ENCODE results near the gene RAB26.

DNA sequence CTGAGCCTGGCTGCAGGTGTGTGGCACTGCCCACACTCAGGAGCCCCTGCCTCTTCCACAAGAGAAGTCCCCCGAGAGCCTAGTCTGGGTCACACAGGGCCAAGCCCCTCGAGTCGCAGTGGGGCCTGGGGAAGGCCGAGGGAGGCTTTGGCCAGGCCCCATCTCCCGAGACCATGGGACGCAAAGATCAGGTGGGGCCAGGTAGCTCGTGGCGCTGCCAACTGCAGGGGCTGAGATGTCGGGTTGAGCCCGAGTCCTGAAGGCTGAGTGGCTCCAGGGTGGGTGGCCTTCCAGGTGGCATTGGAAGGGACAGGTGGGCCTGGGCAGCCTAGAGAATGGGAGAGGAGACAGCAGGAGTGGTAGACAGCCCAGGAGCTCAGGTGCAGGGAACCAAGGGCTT is 13.5 kb downstream of the RAB26 start:
- TF ChIP-seq, protein P1, sequence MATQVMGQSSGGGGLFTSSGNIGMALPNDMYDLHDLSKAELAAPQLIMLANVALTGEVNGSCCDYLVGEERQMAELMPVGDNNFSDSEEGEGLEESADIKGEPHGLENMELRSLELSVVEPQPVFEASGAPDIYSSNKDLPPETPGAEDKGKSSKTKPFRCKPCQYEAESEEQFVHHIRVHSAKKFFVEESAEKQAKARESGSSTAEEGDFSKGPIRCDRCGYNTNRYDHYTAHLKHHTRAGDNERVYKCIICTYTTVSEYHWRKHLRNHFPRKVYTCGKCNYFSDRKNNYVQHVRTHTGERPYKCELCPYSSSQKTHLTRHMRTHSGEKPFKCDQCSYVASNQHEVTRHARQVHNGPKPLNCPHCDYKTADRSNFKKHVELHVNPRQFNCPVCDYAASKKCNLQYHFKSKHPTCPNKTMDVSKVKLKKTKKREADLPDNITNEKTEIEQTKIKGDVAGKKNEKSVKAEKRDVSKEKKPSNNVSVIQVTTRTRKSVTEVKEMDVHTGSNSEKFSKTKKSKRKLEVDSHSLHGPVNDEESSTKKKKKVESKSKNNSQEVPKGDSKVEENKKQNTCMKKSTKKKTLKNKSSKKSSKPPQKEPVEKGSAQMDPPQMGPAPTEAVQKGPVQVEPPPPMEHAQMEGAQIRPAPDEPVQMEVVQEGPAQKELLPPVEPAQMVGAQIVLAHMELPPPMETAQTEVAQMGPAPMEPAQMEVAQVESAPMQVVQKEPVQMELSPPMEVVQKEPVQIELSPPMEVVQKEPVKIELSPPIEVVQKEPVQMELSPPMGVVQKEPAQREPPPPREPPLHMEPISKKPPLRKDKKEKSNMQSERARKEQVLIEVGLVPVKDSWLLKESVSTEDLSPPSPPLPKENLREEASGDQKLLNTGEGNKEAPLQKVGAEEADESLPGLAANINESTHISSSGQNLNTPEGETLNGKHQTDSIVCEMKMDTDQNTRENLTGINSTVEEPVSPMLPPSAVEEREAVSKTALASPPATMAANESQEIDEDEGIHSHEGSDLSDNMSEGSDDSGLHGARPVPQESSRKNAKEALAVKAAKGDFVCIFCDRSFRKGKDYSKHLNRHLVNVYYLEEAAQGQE (IDR thresholded peaks at IDR 0.05), result no peak
- TF ChIP-seq, protein P2, sequence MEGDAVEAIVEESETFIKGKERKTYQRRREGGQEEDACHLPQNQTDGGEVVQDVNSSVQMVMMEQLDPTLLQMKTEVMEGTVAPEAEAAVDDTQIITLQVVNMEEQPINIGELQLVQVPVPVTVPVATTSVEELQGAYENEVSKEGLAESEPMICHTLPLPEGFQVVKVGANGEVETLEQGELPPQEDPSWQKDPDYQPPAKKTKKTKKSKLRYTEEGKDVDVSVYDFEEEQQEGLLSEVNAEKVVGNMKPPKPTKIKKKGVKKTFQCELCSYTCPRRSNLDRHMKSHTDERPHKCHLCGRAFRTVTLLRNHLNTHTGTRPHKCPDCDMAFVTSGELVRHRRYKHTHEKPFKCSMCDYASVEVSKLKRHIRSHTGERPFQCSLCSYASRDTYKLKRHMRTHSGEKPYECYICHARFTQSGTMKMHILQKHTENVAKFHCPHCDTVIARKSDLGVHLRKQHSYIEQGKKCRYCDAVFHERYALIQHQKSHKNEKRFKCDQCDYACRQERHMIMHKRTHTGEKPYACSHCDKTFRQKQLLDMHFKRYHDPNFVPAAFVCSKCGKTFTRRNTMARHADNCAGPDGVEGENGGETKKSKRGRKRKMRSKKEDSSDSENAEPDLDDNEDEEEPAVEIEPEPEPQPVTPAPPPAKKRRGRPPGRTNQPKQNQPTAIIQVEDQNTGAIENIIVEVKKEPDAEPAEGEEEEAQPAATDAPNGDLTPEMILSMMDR (IDR thresholded peaks at IDR 0.05; ENCODE audit: low read depth, low read length, missing input control), result no peak
- TF ChIP-seq RAD21 (IDR thresholded peaks at IDR 0.05), result no peak

Data from liver (tissue), 3 donors.